Measurements from ENCODE around the gene GNA12.

DNA sequence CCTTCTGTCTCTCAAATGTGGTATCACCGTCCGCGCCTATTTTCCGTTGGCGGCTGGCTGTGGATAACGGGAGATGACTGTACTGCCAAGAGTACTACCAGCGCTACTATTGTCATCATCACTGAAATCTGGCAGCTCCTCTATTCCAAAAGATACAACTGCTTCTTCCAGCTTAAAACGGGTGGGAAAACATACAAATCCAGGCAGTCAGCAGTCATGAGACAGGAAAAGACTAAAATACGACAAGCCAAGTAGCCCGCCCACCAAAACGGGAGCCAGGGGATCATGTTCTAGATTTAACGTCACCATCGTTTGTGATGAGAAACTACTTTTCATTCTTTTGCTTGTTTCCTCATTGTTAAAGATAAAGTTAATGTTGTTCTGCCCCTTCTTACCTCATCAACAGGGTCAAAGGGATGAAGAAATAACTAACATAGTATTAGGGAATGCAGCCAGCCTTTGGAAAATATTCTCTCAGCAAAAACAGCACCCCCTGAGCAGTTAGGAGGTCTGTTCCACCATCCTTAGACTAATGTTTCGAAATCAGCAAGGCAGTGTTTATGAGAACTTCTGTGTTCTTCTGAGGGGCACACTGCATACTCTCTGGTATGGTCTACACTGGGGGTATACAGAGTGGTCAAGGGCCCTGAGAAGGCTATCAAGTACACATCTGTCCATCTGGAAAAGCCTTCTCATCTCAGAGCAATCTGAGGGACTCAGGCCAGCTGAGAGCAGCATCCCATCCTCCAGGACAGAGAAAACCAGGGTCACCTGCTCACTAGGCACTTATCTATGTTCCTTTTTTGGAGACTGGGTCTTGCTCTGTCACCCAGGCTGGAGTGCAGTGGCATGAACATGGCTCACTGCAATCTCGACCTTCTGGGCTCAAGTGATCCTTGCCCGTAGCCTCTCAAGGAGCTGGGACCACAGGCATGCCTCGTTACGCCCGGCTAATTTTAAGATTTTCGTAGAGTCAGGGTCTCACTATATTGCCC, 47.5 kb downstream of the GNA12 start:
- TF ChIP-seq, protein P1, sequence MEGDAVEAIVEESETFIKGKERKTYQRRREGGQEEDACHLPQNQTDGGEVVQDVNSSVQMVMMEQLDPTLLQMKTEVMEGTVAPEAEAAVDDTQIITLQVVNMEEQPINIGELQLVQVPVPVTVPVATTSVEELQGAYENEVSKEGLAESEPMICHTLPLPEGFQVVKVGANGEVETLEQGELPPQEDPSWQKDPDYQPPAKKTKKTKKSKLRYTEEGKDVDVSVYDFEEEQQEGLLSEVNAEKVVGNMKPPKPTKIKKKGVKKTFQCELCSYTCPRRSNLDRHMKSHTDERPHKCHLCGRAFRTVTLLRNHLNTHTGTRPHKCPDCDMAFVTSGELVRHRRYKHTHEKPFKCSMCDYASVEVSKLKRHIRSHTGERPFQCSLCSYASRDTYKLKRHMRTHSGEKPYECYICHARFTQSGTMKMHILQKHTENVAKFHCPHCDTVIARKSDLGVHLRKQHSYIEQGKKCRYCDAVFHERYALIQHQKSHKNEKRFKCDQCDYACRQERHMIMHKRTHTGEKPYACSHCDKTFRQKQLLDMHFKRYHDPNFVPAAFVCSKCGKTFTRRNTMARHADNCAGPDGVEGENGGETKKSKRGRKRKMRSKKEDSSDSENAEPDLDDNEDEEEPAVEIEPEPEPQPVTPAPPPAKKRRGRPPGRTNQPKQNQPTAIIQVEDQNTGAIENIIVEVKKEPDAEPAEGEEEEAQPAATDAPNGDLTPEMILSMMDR (IDR thresholded peaks at IDR 0.05; ENCODE audit: insufficient read depth, low read length, poor library complexity, severe bottlenecking), result no peak
- TF ChIP-seq EZH2phosphoT487 (conservative IDR thresholded peaks at IDR 0.05; ENCODE audit: low read length), result no peak

All from SU-DHL-6 (cell line).